WTC11 (cell line): Measurements from ENCODE around the gene PIK3C2G.

Experiments
- CTCF ChIP-seq: fragments of 200-600 bp; IDR thresholded peaks from 2 replicates; pipeline ENCODE4 v1.8.0; 2022; ENCODE audit warnings: antibody characterized with exemption
- ELF4 ChIP-seq: sonication (generic); formaldehyde crosslinking; IDR thresholded peaks from 2 replicates; pipeline ENCODE4 v1.8.1; 2022; ENCODE audit warnings: low read depth, mild to moderate bottlenecking, moderate library complexity, missing genetic modification reagents
- FOXJ3 ChIP-seq: sonication (generic); formaldehyde crosslinking; IDR thresholded peaks from 2 replicates; pipeline ENCODE4 v1.9.0; 2021; ENCODE audit warnings: missing genetic modification reagents, mild to moderate bottlenecking, borderline replicate concordance
- JUN ChIP-seq: sonication (generic); formaldehyde crosslinking; IDR thresholded peaks from 2 replicates; pipeline ENCODE4 v1.8.0; 2023; ENCODE audit warnings: mild to moderate bottlenecking, missing genetic modification reagents
- MAX ChIP-seq: sonication (generic); formaldehyde crosslinking; IDR thresholded peaks from 2 replicates; pipeline ENCODE4 v1.8.0; 2022; ENCODE audit warnings: mild to moderate bottlenecking, missing genetic modification reagents
- MYBL2 ChIP-seq: sonication (generic); formaldehyde crosslinking; IDR thresholded peaks from 2 replicates; pipeline ENCODE4 v1.8.1; 2023; ENCODE audit warnings: mild to moderate bottlenecking, moderate library complexity, missing genetic modification reagents
- NR3C1 ChIP-seq: sonication (generic); formaldehyde crosslinking; conservative IDR thresholded peaks from 2 replicates; pipeline ENCODE4 v1.8.1; 2023; ENCODE audit warnings: low read depth, mild to moderate bottlenecking, missing genetic modification reagents
- STAT6 ChIP-seq: sonication (generic); formaldehyde crosslinking; conservative IDR thresholded peaks from 2 replicates; pipeline ENCODE4 v1.8.1; 2023; ENCODE audit warnings: mild to moderate bottlenecking, low read depth, missing genetic modification reagents, moderate library complexity
- TCF7 ChIP-seq: sonication (generic); formaldehyde crosslinking; IDR thresholded peaks from 2 replicates; pipeline ENCODE4 v1.8.0; 2022; ENCODE audit warnings: mild to moderate bottlenecking, low read depth, missing genetic modification reagents, moderate library complexity
- TEAD4 ChIP-seq: sonication (generic); formaldehyde crosslinking; IDR thresholded peaks from 2 replicates; pipeline ENCODE4 v1.8.0; 2022; ENCODE audit warnings: mild to moderate bottlenecking, missing genetic modification reagents
- USF2 ChIP-seq: sonication (generic); formaldehyde crosslinking; IDR thresholded peaks from 2 replicates; pipeline ENCODE4 v1.8.1; 2023; ENCODE audit warnings: mild to moderate bottlenecking, missing genetic modification reagents, moderate library complexity
- ZNF263 ChIP-seq: sonication (generic); formaldehyde crosslinking; IDR thresholded peaks from 2 replicates; pipeline ENCODE4 v1.8.1; 2022; ENCODE audit warnings: low read depth, mild to moderate bottlenecking, moderate library complexity, missing genetic modification reagents
- ZNF396 ChIP-seq: fragments of 250-450 bp; sonication (Bioruptor Pico); IDR thresholded peaks from 2 replicates; pipeline ENCODE4 v1.8.0; 2021; ENCODE audit warnings: mild to moderate bottlenecking, moderate library complexity, borderline replicate concordance
- TF ChIP-seq, protein P1 (sequence below): sonication (generic); formaldehyde crosslinking; IDR thresholded peaks from 2 replicates; pipeline ENCODE4 v1.8.1; 2022; ENCODE audit warnings: low read depth, mild to moderate bottlenecking, moderate library complexity, missing genetic modification reagents, borderline replicate concordance

GRCh38 chr12:18264581-18265075 is 3.3 kb downstream of the PIK3C2G start:
- no peak for TF ChIP-seq FOXJ3 (CRISPR knock-in tag)
- no peak for TF ChIP-seq CTCF
- TF ChIP-seq TCF7 (CRISPR knock-in tag) = no peak
- TF ChIP-seq STAT6 = no peak
- no peak for TF ChIP-seq NR3C1 (CRISPR knock-in tag)
- TF ChIP-seq JUN (CRISPR knock-in tag) = no peak
- TF ChIP-seq USF2 = no peak
- TF ChIP-seq, protein P1, sequence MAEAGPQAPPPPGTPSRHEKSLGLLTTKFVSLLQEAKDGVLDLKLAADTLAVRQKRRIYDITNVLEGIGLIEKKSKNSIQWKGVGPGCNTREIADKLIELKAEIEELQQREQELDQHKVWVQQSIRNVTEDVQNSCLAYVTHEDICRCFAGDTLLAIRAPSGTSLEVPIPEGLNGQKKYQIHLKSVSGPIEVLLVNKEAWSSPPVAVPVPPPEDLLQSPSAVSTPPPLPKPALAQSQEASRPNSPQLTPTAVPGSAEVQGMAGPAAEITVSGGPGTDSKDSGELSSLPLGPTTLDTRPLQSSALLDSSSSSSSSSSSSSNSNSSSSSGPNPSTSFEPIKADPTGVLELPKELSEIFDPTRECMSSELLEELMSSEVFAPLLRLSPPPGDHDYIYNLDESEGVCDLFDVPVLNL (CRISPR knock-in tag) = no peak
- TF ChIP-seq MAX = no peak
- no peak for TF ChIP-seq ZNF396 (CRISPR knock-in tag)
- TF ChIP-seq ELF4 (CRISPR knock-in tag) = no peak
- no peak for TF ChIP-seq MYBL2 (CRISPR knock-in tag)
- TF ChIP-seq ZNF263 (CRISPR knock-in tag) = no peak
- no peak for TF ChIP-seq TEAD4 (CRISPR knock-in tag)
